T-helper 22 cell (primary cell): ENCODE data around the gene A2ML1.
"Not testable (repeated sequence)": the region's sequence is repeated elsewhere in the genome, so short reads cannot be mapped to it uniquely, and the experiment has no call there.

Experiments
- DNase-seq: peaks from one replicate; pipeline ENCODE4 v3.0.0-alpha.2; 2020; ENCODE audit warnings: low read depth

A2ML1 gene

GRCh38 chr12:8906266-8907180, 84.1 kb downstream of the A2ML1 start:
- no peak for DNase-seq

GRCh38 chr12:8907513-8907912, 85.1 kb downstream of the A2ML1 start:
- no peak for DNase-seq

- DNase-seq = no peak
Measured at GRCh38 chr12:8909752-8910151, 87.3 kb downstream of the A2ML1 start.

GRCh38 chr12:8911606-8912268, 89.3 kb downstream of the A2ML1 start:
- DNase-seq = no peak

GRCh38 chr12:8912914-8913313, 90.5 kb downstream of the A2ML1 start:
- no peak for DNase-seq

GRCh38 chr12:8913702-8914032, 91.2 kb downstream of the A2ML1 start:
- DNase-seq = no peak

GRCh38 chr12:8914033-8914715, 91.8 kb downstream of the A2ML1 start, which contains the start of gene PHC1:
Gene PHC1 (plus strand): TSS chr12:8914509. CDS start chr12:8917678, 3,169 bp downstream.
- DNase-seq = peak; percentile 78

GRCh38 chr12:8914716-8915526, 92.5 kb downstream of the A2ML1 start:
- peak; percentile 51 for DNase-seq

- DNase-seq = no peak
Measured at GRCh38 chr12:8916154-8916553, 93.7 kb downstream of the A2ML1 start.

GRCh38 chr12:8917031-8917430, 94.6 kb downstream of the A2ML1 start:
- no peak for DNase-seq

- no peak for DNase-seq
Measured at GRCh38 chr12:8917751-8918150, 95.3 kb downstream of the A2ML1 start.

- DNase-seq = not testable (repeated sequence)
Measured at GRCh38 chr12:8919643-8920042, 97.2 kb downstream of the A2ML1 start.

- no peak for DNase-seq
Measured at GRCh38 chr12:8922544-8922943, 100.1 kb downstream of the A2ML1 start.
